Keratinocyte (primary cell): ENCODE results near the gene ZNF407.

Experiments used
- CTCF ChIP-seq, 3 experiments: IDR thresholded peaks in 1 of 3; conservative IDR thresholded peaks in 1 of 3; optimal IDR thresholded peaks in 1 of 3; 2 replicates in 2 of 3; 3 replicates in 1 of 3; pipeline versions ENCODE3 to v1.5.1; 2011; ENCODE audit warnings: low read length in 3 of 3, mild to moderate bottlenecking in 3 of 3, moderate library complexity in 2 of 3, control low read depth in 1 of 3, inconsistent platforms in 1 of 3; ENCODE audit not compliant: insufficient read depth in 2 of 3; ENCODE audit errors: extremely low read depth in 1 of 3
- EZH2 ChIP-seq: IDR thresholded peaks from one replicate; pipeline ENCODE4 v1.6.1; 2012; ENCODE audit warnings: inconsistent platforms, mild to moderate bottlenecking, low read length, moderate library complexity

GRCh38 chr18:75070625-75071483 lies 473.2 kb downstream of the ZNF407 start:
- TF ChIP-seq EZH2 (no peak), CTCF (optimal IDR thresholded peaks at IDR 0.05 in 1 of 3, IDR thresholded peaks at IDR 0.05 in 1 of 3, conservative IDR thresholded peaks at IDR 0.05 in 1 of 3; ENCODE audit: extremely low read depth in 1 of 3, insufficient read depth in 2 of 3, low read length in 3 of 3) (no peak)
